Measurements from ENCODE around the gene ADTRP.

DNA sequence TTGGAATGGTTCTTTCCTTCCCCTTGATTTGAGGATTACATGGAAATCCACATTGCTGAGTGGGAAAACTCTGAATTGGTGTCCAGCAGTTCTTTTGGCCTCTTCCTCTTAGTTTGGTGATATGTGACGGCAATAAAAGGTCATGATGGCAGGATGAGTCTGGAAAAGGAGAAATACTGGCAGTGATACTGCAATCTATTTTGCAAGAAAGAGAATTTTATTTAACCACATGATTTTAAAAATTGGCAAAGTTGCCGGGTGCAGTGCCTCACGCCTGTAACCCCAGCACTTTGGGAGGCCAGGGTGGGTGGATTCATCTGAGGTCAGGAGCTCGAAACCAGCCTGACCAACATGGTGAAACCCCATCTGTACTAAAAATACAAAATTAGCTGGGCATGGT, 73.1 kb downstream of the ADTRP start:
- TF ChIP-seq, protein P1, sequence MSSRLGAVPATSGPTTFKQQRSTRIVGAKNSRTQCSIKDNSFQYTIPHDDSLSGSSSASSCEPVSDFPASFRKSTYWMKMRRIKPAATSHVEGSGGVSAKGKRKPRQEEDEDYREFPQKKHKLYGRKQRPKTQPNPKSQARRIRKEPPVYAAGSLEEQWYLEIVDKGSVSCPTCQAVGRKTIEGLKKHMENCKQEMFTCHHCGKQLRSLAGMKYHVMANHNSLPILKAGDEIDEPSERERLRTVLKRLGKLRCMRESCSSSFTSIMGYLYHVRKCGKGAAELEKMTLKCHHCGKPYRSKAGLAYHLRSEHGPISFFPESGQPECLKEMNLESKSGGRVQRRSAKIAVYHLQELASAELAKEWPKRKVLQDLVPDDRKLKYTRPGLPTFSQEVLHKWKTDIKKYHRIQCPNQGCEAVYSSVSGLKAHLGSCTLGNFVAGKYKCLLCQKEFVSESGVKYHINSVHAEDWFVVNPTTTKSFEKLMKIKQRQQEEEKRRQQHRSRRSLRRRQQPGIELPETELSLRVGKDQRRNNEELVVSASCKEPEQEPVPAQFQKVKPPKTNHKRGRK (CRISPR knock-in tag; IDR thresholded peaks at IDR 0.05; ENCODE audit: borderline replicate concordance), result no peak
- no peak for TF ChIP-seq TEAD4 (CRISPR knock-in tag; IDR thresholded peaks at IDR 0.05)
